ENCODE data around the gene C1orf226. TPM values are rescaled to one million over a fixed set of nuclear protein-coding genes. Genes with fewer than 3 reads are reported as not detected.
A peak's percentile ranks its signal among the peaks of the same experiment; 100 is the strongest.

The C1orf226 gene
- total and polyA plus RNA-seq, 9 of the 15 experiments (the other 6 are each of a cell fraction or from before 2014, with no cell fraction given): 0.10 to 1.4 (median 0.47) TPM

DNA sequence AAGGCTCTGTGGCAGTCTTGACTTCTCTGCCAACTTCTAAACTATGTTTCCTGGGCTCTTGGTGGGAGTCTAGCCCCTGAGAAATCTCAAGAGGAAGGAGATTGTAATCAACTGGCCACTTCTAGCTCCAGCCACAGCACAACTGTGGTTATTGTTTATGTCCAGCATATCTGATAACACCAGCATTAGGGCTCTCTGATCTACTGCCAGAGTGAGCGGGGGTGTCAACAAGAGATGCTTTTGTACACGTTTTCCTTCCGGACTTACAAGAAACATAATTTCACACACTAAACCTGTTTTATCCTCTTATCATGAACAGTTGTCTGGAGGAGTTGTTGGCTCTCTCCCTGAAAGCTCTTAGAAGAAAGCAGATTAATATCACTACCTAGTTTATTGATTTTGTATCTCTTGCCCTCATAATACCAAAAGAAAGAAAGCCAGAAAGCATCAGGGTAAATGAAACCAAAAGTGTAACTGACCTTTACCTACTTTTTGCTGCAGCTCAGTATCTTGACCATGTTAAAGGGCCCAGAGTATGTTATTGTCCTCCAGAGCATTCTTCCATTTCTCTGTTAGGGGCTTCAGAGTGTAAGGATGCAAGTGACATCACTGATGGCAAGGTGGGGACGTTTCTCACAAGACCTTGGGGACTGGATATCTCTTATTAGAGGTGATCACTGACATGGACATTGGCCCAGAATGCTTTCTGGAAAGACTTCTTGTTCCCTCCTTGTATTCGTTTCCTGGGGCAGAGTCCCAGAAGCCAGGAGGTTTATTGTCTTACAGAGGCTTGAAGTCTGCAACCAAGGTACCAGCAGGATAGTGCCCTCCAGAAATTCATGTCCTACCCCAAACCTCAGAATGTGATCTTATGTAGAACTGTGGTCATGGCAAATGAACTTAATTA is 40.0 kb downstream of the C1orf226 start (continued):
- TF ChIP-seq ZNF407 (IDR thresholded peaks at IDR 0.05; ENCODE audit: low read depth) (no peak), BHLHE40 (IDR thresholded peaks at IDR 0.05; ENCODE audit: low read length) (peak; percentile 29; the same call in 1 of the 2 replicates), MTA1 (IDR thresholded peaks at IDR 0.05; ENCODE audit: borderline replicate concordance) (peak; percentile 35; the same call in 1 of the 2 replicates), FOXJ2 (tag; IDR thresholded peaks at IDR 0.05) (peak; percentile 60; the same call in 1 of the 2 replicates), STAT6 (CRISPR knock-in tag; IDR thresholded peaks at IDR 0.05) (no peak), ETV1 (tag; conservative IDR thresholded peaks at IDR 0.05; ENCODE audit: low read depth) (peak; percentile 70), PHB2 (IDR thresholded peaks at IDR 0.05; ENCODE audit: low read depth) (no peak), SOX6 (IDR thresholded peaks at IDR 0.05) (peak; percentile 94), ZEB2 (IDR thresholded peaks at IDR 0.05) (peak; percentile 51; the same call in 1 of the 2 replicates), LEF1 (IDR thresholded peaks at IDR 0.05) (peak; percentile 98), NCOR1 (IDR thresholded peaks at IDR 0.05) (peak; percentile 57; the same call in 1 of the 2 replicates)
